GM19035 (cell line): Measurements from ENCODE around the gene GGCT.
A peak's percentile ranks its signal among the peaks of the same experiment; 100 is the strongest.
"Not testable (repeated sequence)": the region's sequence is repeated elsewhere in the genome, so short reads cannot be mapped to it uniquely, and the experiment has no call there.

Experiments
- ATAC-seq: cut with Tn5 transposase; IDR thresholded peaks from one replicate; pipeline ENCODE4 v1.9.1; 2021; ENCODE audit not compliant: unreplicated experiment

GGCT gene

DNA sequence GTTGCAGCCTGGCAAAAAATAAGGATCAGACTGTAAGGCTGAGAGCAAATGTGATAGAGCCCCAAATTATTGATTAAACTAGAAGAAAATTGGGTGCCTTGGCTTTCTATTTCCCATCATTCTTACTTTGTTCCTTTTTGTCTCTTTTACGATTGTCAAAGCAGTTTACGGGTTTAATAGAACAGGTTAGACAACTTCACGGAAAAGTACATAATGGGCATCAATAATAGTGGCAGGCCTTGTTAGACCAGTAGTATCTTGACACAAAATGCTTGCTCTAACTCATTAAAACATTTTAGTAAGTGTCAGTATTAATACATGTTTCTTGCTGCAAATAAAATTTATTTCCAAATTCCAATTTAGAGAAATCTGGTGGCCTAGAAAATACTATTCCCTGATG, 14.5 kb upstream of the GGCT start:
- ATAC-seq: no peak

- no peak for ATAC-seq
These were observed 11.1 kb upstream of the GGCT start for GRCh38 chr7:30515761-30516160.

DNA sequence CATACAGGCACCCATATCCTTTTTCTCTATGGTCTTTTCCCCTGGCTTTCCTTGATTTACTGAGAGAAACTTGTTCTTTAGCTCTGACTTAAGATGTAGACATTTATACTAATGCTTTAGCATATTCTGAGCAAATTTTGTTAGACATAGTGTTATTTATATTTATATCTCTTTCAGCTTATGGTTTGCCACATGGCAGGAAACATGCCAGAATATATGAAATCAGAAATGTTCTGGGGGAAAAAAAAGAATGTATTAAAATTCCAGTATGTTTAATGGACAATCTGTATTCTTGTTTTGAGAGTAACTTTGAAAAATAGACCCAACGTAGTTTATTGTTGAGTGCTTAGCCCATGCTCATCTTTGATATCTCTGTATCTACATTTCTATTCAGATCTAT, 10.1 kb upstream of the GGCT start:
- ATAC-seq: no peak

DNA sequence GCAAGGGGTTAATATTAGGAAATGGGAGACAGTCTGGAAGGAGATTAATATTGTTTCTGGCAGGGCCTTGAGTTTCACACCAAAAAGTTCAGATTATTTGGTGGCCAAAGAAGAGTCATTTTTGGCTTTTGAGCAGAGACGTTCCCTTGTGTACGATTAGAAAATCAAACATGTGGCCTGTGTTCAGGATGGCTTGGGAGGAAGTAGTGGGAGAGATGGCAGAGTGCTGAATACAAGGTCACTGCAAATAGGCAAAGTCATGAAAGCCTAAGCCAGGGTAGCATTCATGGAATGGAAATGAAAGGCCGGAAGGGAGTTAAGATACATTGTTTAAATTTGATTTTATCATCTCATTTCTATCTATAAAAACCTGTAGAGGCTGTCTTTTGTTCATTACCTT, 9.5 kb upstream of the GGCT start:
- no peak for ATAC-seq

- ATAC-seq: no peak
These were observed 9.1 kb upstream of the GGCT start for GRCh38 chr7:30513762-30514161.

- ATAC-seq: no peak
These were observed 7.5 kb upstream of the GGCT start for GRCh38 chr7:30511973-30512662.

GRCh38 chr7:30511494-30511893, 6.9 kb upstream of the GGCT start:
- no peak for ATAC-seq

GRCh38 chr7:30510124-30511075, 5.8 kb upstream of the GGCT start:
- no peak for ATAC-seq

GRCh38 chr7:30509171-30509857, 4.7 kb upstream of the GGCT start:
- ATAC-seq: not testable (repeated sequence)

GRCh38 chr7:30507346-30507900, 2.8 kb upstream of the GGCT start:
- not testable (repeated sequence) for ATAC-seq

DNA sequence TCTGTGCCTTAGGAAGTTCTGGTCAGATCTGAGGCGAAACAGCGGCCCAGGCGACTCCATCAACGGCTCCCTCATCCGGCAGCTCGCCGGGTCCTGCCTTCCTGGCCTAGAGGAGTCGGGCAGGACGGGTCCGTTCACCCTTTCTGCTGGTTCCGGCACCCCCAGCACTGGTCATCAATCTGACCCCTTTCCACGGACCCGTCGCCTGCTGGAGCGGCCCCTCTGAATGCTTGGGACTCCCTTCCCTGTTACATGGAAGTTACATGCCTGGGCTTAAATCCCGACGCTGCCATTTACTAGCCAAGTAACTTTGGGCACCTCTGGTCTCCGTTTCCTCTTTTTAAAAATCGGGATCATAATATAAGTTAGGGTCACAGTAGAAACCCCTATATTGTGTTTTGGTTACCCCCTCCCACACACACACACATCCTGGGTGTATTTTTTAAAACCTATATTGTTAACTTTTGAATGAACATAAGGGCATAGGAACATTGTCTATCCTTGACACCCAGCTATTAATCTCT, 607 bp upstream of the GGCT start:
- peak; percentile 27 for ATAC-seq

DNA sequence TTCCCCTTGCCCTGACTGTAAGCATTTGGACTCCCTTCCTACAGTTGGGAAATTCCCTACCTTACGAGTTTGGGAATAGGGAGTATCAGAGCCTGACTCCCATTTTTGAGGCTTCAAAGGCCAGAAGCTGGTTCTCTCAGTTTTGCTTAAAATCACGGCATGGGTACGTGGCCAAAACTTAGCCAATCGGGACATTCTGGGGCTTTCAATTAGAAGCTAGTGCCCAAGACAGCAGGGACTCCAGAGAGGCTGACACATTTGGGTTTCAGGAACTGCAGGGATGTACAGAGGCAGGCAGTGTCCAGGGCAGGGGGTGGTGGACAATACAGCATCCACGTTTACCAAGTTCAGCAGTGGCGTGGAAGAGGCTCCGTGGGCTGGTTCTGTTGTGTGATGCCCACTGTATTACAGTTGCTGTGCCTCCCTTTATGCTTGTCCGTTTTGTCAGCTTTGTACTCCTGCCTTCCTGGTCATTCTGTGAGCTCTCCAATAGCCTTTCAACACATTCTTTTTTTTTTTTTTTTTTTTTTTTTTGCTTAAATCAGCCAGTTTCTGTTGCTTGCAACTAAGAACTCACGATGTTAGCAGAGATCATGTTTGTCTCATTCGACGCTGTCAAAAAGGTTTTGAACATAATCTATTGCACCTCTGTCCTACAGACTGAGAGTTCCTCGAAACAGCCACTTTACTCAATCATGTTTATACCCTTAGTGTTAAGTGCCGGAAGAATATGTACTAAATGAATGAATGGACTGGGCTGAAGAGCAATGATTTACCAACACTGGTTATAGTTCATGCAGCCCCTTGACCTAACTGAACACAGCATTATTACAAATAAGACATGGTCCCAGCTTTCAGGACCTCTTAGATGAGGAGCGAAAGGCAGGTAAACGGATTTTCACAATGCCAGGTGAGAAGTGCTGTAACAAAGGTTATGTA, 1.1 kb downstream of the GGCT start:
- no peak for ATAC-seq

GRCh38 chr7:30502470-30503251, 2.0 kb downstream of the GGCT start:
- no peak for ATAC-seq

GRCh38 chr7:30501264-30501663, 3.4 kb downstream of the GGCT start:
- ATAC-seq: no peak

- ATAC-seq: no peak
These were observed 11.4 kb downstream of the GGCT start for GRCh38 chr7:30493228-30493627.

DNA sequence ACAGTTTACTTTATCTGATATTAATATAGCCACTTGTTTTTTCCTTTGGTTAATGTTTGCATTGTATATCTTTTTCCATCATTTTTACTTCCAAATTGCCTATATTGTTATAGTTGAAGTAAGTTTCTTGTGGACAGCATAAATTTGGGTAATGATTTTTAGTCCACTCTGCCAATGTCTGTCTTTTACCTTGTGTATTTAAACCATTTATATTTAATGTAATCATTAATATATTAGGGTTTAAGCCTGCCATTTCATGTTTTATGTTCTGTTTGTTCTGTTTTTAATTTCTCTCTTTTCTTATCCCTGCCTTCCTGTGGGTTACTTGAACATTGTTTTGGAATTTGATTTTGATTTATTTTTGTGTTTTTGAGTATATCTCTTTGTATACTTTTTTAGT, 13.2 kb downstream of the GGCT start:
- ATAC-seq: no peak

DNA sequence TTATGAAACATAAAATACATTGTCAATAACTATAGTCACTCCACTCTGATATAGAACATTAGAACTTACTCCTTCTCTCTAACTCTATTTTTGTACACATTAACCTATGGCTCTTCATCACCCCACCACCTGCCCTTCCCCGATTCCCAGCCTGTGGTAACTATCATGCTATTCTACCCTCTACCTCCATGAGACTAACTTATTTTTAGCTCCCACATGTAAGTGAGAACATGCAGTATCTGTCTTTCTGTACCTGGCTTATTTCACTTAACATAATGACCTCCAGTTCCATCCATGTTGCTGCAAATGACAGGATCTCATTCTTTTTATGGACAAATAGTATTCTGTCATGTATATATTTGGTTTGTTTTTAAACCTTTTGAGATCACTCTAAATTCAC, 17.3 kb downstream of the GGCT start:
- ATAC-seq: no peak

DNA sequence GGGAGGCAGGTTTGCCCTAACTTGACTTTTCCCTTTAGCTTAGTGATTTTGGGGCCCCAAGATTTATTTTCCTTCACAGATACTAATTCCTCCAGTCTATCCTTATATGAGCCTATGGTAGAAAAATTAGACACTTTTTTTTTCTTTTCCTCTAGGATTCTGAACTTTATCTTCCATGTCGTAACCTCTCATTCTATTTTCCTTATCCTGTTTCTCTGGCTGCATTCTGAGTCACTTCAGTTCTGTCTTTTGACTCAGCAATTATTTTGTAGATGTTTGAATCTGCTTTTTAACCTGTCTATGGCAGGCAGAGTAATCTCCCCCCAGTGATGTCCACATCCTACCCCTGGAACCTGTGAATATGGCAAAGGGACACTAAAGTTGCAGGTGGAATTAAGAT, 19.0 kb downstream of the GGCT start:
- ATAC-seq: no peak

DNA sequence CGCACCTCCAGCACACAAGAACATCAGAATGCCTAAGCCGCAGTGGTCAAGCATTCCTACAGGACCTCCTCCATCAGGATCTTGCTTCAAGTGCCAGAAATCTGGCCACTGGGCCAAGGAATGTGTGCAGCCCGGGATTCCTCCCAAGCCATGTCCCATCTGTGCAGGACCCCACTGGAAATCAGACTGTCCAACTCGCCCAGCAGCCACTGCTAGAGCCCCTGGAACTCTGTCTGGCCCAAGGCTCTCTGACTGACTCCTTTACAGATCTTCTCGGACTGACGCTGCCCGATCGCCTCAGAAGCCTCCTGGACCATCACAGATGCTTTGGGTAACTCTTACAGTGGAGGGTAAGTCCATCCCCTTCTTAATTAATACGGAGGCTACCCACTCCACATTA, 23.2 kb downstream of the GGCT start:
- ATAC-seq: not testable (repeated sequence)
